ENCODE data around the gene NACA.

NACA gene

DNA sequence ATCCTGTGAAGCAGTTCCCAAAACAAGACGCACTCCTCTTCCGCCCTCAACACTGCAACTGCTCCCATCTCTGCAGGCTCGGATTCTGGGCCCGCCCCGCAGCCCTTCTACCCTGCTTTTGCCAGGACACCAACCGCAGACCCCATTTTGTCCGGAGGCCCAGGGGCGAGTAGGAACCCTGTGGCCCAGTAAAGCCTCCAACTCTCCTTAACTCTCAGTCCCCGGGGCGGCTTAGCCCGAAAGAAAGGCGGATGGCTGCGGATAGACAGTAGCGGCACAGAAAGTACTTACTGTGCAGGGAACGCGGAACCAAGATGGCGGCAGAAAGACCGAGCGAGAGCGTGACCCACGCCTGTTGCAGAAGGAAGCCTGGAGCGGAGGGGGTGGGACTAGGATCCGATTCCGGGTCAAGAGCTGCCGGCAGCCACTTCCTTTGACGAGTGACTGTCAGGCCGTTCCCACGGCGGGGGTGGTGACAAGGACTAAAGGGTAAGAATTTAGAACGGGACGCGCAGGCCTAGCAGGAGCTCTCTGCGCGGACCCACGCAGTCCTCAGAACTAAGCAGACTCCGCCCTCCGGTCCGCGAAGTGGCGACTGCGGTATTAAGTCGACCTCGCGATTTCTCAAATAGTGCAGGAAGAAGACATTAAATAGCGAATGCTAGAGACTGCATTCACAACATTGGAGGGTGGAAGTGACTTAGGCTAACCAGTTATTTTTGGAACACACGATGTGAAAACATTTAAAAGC is at the start of gene NACA:
Gene NACA, minus strand, starts transcription at position 328 of the 751 bp plus-strand sequence. CDS start 778 bp downstream, outside the sequence.
- TF ChIP-seq, protein P1, sequence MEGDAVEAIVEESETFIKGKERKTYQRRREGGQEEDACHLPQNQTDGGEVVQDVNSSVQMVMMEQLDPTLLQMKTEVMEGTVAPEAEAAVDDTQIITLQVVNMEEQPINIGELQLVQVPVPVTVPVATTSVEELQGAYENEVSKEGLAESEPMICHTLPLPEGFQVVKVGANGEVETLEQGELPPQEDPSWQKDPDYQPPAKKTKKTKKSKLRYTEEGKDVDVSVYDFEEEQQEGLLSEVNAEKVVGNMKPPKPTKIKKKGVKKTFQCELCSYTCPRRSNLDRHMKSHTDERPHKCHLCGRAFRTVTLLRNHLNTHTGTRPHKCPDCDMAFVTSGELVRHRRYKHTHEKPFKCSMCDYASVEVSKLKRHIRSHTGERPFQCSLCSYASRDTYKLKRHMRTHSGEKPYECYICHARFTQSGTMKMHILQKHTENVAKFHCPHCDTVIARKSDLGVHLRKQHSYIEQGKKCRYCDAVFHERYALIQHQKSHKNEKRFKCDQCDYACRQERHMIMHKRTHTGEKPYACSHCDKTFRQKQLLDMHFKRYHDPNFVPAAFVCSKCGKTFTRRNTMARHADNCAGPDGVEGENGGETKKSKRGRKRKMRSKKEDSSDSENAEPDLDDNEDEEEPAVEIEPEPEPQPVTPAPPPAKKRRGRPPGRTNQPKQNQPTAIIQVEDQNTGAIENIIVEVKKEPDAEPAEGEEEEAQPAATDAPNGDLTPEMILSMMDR (IDR thresholded peaks at IDR 0.05; ENCODE audit: insufficient read depth, low read depth, low read length, missing control alignments): no peak
- H3K4me3 ChIP-seq (ENCODE audit: low read length): peak within 1 kb of the TSS; percentile 97
- DNase-seq (ENCODE audit: low read depth): peak; percentile 99

DNA sequence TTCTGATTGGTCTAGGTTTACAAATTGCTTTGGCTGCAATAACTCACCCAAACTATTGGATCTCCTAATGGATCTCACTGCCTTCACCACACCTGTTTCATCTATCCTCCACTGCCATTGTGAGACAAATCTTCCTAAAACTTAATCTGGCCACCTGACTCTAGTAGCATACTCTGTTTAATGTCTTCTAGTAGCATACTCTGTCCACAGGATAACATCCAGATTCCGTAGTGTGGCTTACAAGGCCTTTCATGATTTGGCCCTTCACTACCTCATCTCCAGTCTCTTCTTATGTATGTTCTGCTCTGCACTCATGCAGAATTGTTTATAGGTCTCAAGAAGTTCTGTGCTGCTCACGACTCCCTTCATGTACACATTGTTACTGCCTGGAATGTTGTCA is 48.0 kb upstream of the NACA start:
- H3K4me3 ChIP-seq (ENCODE audit: low read length): no peak overlapping the region
- no peak for DNase-seq (ENCODE audit: low read depth)
- TF ChIP-seq, protein P1 (IDR thresholded peaks at IDR 0.05; ENCODE audit: insufficient read depth, low read depth, low read length, missing control alignments): no peak

DNA sequence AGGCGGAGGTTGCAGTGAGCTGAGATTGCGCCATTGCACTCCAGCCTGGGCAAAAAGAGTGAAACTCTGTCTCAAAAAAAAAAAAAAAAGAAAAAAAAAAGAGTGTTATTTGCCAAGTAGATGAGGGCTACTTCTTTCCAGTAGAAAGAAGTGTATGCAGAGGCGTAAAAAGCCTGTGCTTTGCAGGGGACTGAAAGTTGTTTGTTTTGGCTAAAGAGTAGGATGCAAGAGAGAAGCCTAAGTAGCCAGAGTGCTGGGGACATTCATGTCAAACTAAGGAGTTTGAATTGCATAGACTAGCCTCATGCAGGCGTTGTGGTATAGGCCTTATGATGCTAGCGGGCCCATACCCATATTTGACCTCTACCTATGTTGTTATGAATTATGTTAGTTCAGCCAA is 47.5 kb upstream of the NACA start:
- TF ChIP-seq, protein P1 (IDR thresholded peaks at IDR 0.05; ENCODE audit: insufficient read depth, low read depth, low read length, missing control alignments): no peak
- DNase-seq (ENCODE audit: low read depth): no peak
- H3K4me3 ChIP-seq (ENCODE audit: low read length): no peak overlapping the region

DNA sequence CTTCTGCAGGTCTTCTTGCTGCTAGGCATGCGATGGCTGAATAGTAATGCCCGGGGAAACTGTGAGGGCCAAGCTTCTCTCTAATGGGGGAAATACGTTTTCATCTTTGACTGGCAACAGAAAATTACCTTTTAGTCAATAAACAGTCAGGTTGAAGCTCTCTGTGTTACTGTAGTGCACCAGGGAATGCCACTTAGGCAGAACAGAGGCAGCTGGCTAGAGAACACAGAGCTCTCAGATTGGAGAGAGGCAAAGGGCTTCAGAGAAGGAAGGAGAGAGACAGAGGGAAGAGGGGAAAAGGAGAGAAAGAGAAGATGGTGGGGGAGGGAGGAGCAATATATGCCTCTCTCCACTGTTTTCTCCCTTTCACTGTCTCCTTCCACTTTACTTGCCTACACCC is 44.8 kb upstream of the NACA start:
- no peak overlapping the region for H3K4me3 ChIP-seq (ENCODE audit: low read length)
- TF ChIP-seq, protein P1 (IDR thresholded peaks at IDR 0.05; ENCODE audit: insufficient read depth, low read depth, low read length, missing control alignments): no peak

DNA sequence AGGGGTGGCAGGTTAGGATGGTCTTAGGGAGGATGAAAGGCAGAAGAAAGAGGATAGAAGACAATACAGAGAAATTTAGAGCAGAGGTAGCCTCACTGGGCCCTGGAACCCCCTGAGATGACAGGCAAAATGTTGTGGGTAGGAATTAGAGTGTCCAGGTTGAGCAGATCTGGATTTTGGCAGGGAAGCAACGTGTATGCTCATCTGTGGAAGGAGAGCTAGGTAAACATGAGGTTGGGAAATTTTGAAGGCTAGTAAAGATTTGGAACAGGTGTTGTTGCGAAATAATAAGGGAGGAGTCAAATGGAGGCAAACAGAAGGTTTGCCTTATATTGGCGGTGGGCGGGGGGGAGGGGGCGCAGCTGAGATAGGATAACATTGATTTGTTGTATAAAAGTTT is 43.3 kb upstream of the NACA start:
- TF ChIP-seq, protein P1 (IDR thresholded peaks at IDR 0.05; ENCODE audit: insufficient read depth, low read depth, low read length, missing control alignments): no peak
- H3K4me3 ChIP-seq (ENCODE audit: low read length): no peak overlapping the region
- DNase-seq (ENCODE audit: low read depth): no peak

More for the DNA sequence above, 44.8 kb upstream of the NACA start:
- DNase-seq (ENCODE audit: low read depth): no peak

DNA sequence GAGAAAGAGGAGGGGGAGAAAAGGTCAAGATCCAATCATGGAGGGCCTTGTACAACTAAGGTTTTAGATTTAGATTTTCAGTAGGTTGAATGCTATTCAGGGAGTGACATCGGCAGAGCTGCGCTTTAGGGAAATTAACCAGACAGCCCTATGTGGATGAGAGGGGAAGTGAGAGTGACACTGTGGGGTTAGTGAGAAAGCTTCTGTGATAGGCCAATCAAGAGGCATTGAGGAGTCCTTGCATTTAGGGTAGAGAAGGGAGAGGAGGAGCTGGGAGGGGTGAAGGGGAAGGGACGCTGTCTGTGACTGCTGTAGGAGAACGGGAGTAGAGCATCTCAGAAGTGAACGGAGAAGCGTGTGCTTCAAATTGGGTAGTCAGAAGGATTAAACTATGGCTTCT is 41.4 kb upstream of the NACA start:
- DNase-seq (ENCODE audit: low read depth): no peak
- no peak overlapping the region for H3K4me3 ChIP-seq (ENCODE audit: low read length)
- TF ChIP-seq, protein P1 (IDR thresholded peaks at IDR 0.05; ENCODE audit: insufficient read depth, low read depth, low read length, missing control alignments): no peak
